HEK293 (cell line): Measurements from ENCODE around the gene NARS2.

ENCODE experiments used
- CTCF ChIA-PET: fragments of 350-600 bp; formaldehyde crosslinking; extraction: SDS; loops from one replicate; lab custom pipeline; 2021; ENCODE audit warnings: antibody characterized with exemption; lab: Yijun Ruan, JAX
- POLR2A ChIA-PET: fragments of 300-600 bp; formaldehyde crosslinking; extraction: SDS; loops from one replicate; lab custom pipeline; 2020; ENCODE audit warnings: antibody characterized with exemption, inconsistent platforms; lab: Yijun Ruan, JAX
- H3K27ac ChIP-seq: fragments of 200-500 bp; sonication (Bioruptor generic); 2 replicates; pipeline ENCODE4 v1.5.1; 2014; ENCODE audit warnings: low read depth, low read length, control low read depth, inconsistent platforms; ENCODE audit errors: extremely low read depth
- H3K36me3 ChIP-seq, 2 experiments: fragments of 200-500 bp in 1 of 2; sonication (Bioruptor generic) in 1 of 2; 1 replicate in 1 of 2; 2 replicates in 1 of 2; pipeline ENCODE4 v1.5.1; 2014 to 2017; ENCODE audit warnings: inconsistent platforms in 2 of 2, low read length in 2 of 2; ENCODE audit not compliant: control insufficient read depth in 2 of 2, insufficient read depth in 1 of 2
- H3K4me1 ChIP-seq: fragments of 200-500 bp; sonication (Bioruptor generic); 2 replicates; pipeline ENCODE4 v1.5.1; 2014; ENCODE audit warnings: mild to moderate bottlenecking, low read length, inconsistent platforms; ENCODE audit not compliant: control insufficient read depth, insufficient read depth
- H3K4me3 ChIP-seq: 2 replicates; pipeline ENCODE4 v1.5.1; 2011; ENCODE audit warnings: low read depth, mild to moderate bottlenecking, control low read depth, low read length, moderate library complexity
- H3K9me3 ChIP-seq: fragments of 200-500 bp; sonication (Bioruptor generic); 2 replicates; pipeline ENCODE4 v1.5.1; 2014; ENCODE audit warnings: low read depth, low read length, inconsistent platforms; ENCODE audit not compliant: control insufficient read depth, insufficient read depth
- INSM2 ChIP-seq: fragments of 450-650 bp; formaldehyde crosslinking; IDR thresholded peaks from 2 replicates; pipeline ENCODE4 v1.5.1; 2016; ENCODE audit warnings: missing biosample characterization, missing genetic modification characterization
- ZBTB7A ChIP-seq: fragments of 450-650 bp; formaldehyde crosslinking; IDR thresholded peaks from 2 replicates; pipeline ENCODE4 v1.5.1; 2016; ENCODE audit warnings: low read depth, missing biosample characterization, missing genetic modification characterization
- ZFP3 ChIP-seq: fragments of 450-650 bp; formaldehyde crosslinking; IDR thresholded peaks from 2 replicates; pipeline ENCODE4 v1.5.1; 2016; ENCODE audit warnings: low read depth, missing biosample characterization, missing genetic modification characterization
- ZNF114 ChIP-seq: fragments of 450-650 bp; formaldehyde crosslinking; IDR thresholded peaks from 2 replicates; pipeline ENCODE4 v1.5.0; 2017; ENCODE audit warnings: missing biosample characterization, missing genetic modification characterization
- ZNF184 ChIP-seq: fragments of 450-650 bp; IDR thresholded peaks from 2 replicates; pipeline ENCODE4 v1.5.1; 2018; ENCODE audit warnings: missing biosample characterization, mild to moderate bottlenecking, missing genetic modification characterization
- ZNF202 ChIP-seq: fragments of 450-650 bp; formaldehyde crosslinking; IDR thresholded peaks from 2 replicates; pipeline ENCODE4 v1.5.1; 2016; ENCODE audit warnings: missing biosample characterization, missing genetic modification characterization, borderline replicate concordance
- ZNF24 ChIP-seq: fragments of 450-650 bp; formaldehyde crosslinking; IDR thresholded peaks from 2 replicates; pipeline ENCODE4 v1.5.1; 2016; ENCODE audit warnings: missing biosample characterization, missing genetic modification characterization
- ZNF324 ChIP-seq: fragments of 450-650 bp; formaldehyde crosslinking; IDR thresholded peaks from 2 replicates; pipeline ENCODE4 v1.5.1; 2016; ENCODE audit warnings: missing biosample characterization, missing genetic modification characterization
- ZNF350 ChIP-seq: fragments of 450-650 bp; formaldehyde crosslinking; IDR thresholded peaks from 2 replicates; pipeline ENCODE4 v1.5.0; 2017; ENCODE audit warnings: missing biosample characterization, mild to moderate bottlenecking, missing genetic modification characterization
- ZNF426 ChIP-seq: fragments of 450-650 bp; formaldehyde crosslinking; IDR thresholded peaks from 2 replicates; pipeline ENCODE4 v1.5.1; 2017; ENCODE audit warnings: missing biosample characterization, missing genetic modification characterization, mild to moderate bottlenecking, inconsistent platforms, moderate library complexity
- ZNF473 ChIP-seq: fragments of 450-650 bp; formaldehyde crosslinking; IDR thresholded peaks from 2 replicates; pipeline ENCODE4 v1.5.1; 2017; ENCODE audit warnings: missing biosample characterization, missing genetic modification characterization
- ZNF48 ChIP-seq: fragments of 450-650 bp; formaldehyde crosslinking; IDR thresholded peaks from 2 replicates; pipeline ENCODE4 v1.5.1; 2016; ENCODE audit warnings: missing biosample characterization, missing genetic modification characterization
- ZNF521 ChIP-seq: fragments of 450-650 bp; formaldehyde crosslinking; IDR thresholded peaks from 2 replicates; pipeline ENCODE4 v1.5.1; 2017; ENCODE audit warnings: missing biosample characterization, mild to moderate bottlenecking, missing genetic modification characterization
- ZNF530 ChIP-seq: fragments of 450-650 bp; formaldehyde crosslinking; IDR thresholded peaks from 2 replicates; pipeline ENCODE4 v1.5.1; 2016; ENCODE audit warnings: low read depth, missing biosample characterization, missing genetic modification characterization
- ZNF585B ChIP-seq: fragments of 450-650 bp; formaldehyde crosslinking; IDR thresholded peaks from 2 replicates; pipeline ENCODE4 v1.5.1; 2016; ENCODE audit warnings: missing biosample characterization, missing genetic modification characterization
- ZNF596 ChIP-seq: fragments of 450-650 bp; IDR thresholded peaks from 2 replicates; pipeline ENCODE4 v1.5.0; 2018; ENCODE audit warnings: missing biosample characterization, mild to moderate bottlenecking, missing genetic modification characterization, moderate library complexity
- ZNF654 ChIP-seq: fragments of 450-650 bp; formaldehyde crosslinking; IDR thresholded peaks from 2 replicates; pipeline ENCODE4 v1.5.1; 2016; ENCODE audit warnings: low read depth, missing biosample characterization, missing genetic modification characterization
- ZNF658 ChIP-seq: fragments of 450-650 bp; formaldehyde crosslinking; IDR thresholded peaks from 2 replicates; pipeline ENCODE4; 2016; ENCODE audit warnings: missing biosample characterization, missing genetic modification characterization
- ZNF843 ChIP-seq: fragments of 450-650 bp; formaldehyde crosslinking; IDR thresholded peaks from 2 replicates; pipeline ENCODE4 v1.5.1; 2016; ENCODE audit warnings: missing biosample characterization, missing genetic modification characterization
- TF ChIP-seq, protein P1 (sequence below): fragments of 450-650 bp; formaldehyde crosslinking; IDR thresholded peaks from 2 replicates; pipeline ENCODE4 v1.5.1; 2016; ENCODE audit warnings: missing biosample characterization, missing genetic modification characterization
- TF ChIP-seq, protein P2 (sequence below): fragments of 450-650 bp; formaldehyde crosslinking; IDR thresholded peaks from 2 replicates; pipeline ENCODE4 v1.5.1; 2016; ENCODE audit warnings: missing biosample characterization, missing genetic modification characterization, low read depth
- TF ChIP-seq, protein P3 (sequence below): fragments of 450-650 bp; formaldehyde crosslinking; IDR thresholded peaks from 2 replicates; pipeline ENCODE4 v1.5.1; 2016; ENCODE audit warnings: missing biosample characterization, missing genetic modification characterization

The NARS2 gene

DNA sequence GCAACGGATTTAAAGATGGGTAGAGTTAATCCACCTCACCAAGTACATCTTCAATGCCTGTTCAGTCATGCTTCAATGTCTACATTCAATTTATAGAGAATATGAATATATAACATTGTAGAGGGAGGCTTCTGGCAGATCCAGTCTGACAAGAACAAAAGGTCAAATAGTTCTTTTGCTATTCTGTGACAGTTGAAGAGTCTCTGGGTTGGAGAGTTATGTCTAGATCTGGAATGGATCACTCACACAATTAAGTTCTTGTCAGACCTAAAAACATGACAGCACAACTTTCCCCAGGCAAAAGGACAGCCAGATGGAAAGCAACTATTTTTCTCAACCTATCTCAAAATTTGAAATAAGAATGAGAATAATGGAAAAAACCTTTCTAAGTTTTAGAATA, 141.7 kb downstream of the NARS2 start:
- Histone ChIP-seq H3K4me3 (no peak overlapping the region), H3K36me3 (peaks cover 0 to 3% of the 10 kb centered on the region in 2 experiments; a peak in 2 of 3 replicates), H3K9me3 (no peaks in the 10 kb centered on the region), H3K27ac (no peak overlapping the region), H3K4me1 (no peaks in the 10 kb centered on the region)
- ChIA-PET POLR2A (no interaction called here), CTCF (interaction anchor here (0.6 to 2.0 kb wide), 4 partner anchors 32 to 204 kb away, joined by 3 to 9 read pairs (median 4); no protein-coding TSS in a partner anchor)
- TF ChIP-seq ZNF350 (no peak), ZNF324 (tag by site-specific recombination) (no peak), ZFP3 (tag by site-specific recombination) (no peak), ZNF24 (tag by site-specific recombination) (no peak), ZNF658 (no peak), ZNF426 (tag by site-specific recombination) (no peak), ZNF530 (no peak), ZNF843 (tag by site-specific recombination) (no peak), ZBTB7A (tag by site-specific recombination) (no peak), ZNF596 (no peak), ZNF202 (tag by site-specific recombination) (no peak), INSM2 (tag by site-specific recombination) (no peak), ZNF585B (tag by site-specific recombination) (no peak), ZNF114 (tag by site-specific recombination) (no peak), ZNF521 (tag by site-specific recombination) (no peak), ZNF473 (no peak)
- TF ChIP-seq, protein P1, sequence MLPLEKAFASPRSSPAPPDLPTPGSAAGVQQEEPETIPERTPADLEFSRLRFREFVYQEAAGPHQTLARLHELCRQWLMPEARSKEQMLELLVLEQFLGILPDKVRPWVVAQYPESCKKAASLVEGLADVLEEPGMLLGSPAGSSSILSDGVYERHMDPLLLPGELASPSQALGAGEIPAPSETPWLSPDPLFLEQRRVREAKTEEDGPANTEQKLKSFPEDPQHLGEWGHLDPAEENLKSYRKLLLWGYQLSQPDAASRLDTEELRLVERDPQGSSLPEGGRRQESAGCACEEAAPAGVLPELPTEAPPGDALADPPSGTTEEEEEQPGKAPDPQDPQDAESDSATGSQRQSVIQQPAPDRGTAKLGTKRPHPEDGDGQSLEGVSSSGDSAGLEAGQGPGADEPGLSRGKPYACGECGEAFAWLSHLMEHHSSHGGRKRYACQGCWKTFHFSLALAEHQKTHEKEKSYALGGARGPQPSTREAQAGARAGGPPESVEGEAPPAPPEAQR, result no peak

DNA sequence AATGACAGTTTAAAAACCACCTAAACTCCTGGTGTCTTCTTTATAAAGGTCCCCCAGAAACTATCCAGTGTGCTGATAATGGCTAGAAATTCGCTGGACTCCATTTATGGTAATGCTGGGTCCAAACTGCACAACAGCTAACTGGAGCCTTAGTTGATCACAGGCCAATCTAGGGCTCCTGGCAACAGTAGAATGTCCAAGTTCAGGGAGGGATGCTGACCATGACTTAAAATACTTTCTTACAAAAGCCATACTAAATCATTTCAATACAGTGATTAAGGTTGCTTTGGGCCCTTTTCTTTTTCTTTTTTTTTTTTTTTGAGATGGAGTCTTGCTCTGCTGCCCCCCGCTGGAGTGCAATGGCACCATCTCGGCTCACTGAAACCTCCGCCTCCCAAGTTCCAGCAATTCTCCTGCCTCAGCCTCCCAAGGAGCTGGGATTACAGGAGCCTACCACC, 142.6 kb downstream of the NARS2 start:
- H3K36me3 ChIP-seq, result peaks cover 0 to 3% of the 10 kb centered on the region in 2 experiments; a peak in 1 of 3 replicates
- TF ChIP-seq, protein P2, sequence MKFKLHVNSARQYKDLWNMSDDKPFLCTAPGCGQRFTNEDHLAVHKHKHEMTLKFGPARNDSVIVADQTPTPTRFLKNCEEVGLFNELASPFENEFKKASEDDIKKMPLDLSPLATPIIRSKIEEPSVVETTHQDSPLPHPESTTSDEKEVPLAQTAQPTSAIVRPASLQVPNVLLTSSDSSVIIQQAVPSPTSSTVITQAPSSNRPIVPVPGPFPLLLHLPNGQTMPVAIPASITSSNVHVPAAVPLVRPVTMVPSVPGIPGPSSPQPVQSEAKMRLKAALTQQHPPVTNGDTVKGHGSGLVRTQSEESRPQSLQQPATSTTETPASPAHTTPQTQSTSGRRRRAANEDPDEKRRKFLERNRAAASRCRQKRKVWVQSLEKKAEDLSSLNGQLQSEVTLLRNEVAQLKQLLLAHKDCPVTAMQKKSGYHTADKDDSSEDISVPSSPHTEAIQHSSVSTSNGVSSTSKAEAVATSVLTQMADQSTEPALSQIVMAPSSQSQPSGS (tag by site-specific recombination), result no peak
- TF ChIP-seq ZBTB7A (tag by site-specific recombination), result no peak
- TF ChIP-seq, protein P3, sequence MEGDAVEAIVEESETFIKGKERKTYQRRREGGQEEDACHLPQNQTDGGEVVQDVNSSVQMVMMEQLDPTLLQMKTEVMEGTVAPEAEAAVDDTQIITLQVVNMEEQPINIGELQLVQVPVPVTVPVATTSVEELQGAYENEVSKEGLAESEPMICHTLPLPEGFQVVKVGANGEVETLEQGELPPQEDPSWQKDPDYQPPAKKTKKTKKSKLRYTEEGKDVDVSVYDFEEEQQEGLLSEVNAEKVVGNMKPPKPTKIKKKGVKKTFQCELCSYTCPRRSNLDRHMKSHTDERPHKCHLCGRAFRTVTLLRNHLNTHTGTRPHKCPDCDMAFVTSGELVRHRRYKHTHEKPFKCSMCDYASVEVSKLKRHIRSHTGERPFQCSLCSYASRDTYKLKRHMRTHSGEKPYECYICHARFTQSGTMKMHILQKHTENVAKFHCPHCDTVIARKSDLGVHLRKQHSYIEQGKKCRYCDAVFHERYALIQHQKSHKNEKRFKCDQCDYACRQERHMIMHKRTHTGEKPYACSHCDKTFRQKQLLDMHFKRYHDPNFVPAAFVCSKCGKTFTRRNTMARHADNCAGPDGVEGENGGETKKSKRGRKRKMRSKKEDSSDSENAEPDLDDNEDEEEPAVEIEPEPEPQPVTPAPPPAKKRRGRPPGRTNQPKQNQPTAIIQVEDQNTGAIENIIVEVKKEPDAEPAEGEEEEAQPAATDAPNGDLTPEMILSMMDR (tag by site-specific recombination), result peak; percentile 38; the same call in 1 of the 2 replicates
- peak; percentile 34; the same call in 1 of the 2 replicates for TF ChIP-seq ZNF654 (tag by site-specific recombination)
- TF ChIP-seq ZNF48 (tag by site-specific recombination), result no peak
- TF ChIP-seq ZNF184 (tag by site-specific recombination), result no peak
- CTCF ChIA-PET, result interaction anchor here (0.6 to 5.5 kb wide), 8 partner anchors 12 to 204 kb away, joined by 3 to 41 read pairs (median 4); partner anchors contain the start of gene GAB2
- H3K4me3 ChIP-seq, result no peak overlapping the region
- POLR2A ChIA-PET, result interaction anchor here (0.7 kb wide), 1 partner anchor 123 kb away, joined by 4 read pairs; no protein-coding TSS in a partner anchor
- no peaks in the 10 kb centered on the region for H3K4me1 ChIP-seq
- H3K9me3 ChIP-seq, result no peaks in the 10 kb centered on the region
- H3K27ac ChIP-seq, result no peak overlapping the region
